ENCODE measurements around the gene FIG4. TPM values are rescaled to one million over a fixed set of nuclear protein-coding genes. Genes with fewer than 3 reads are reported as not detected.

FIG4 gene
- total RNA-seq, 1 donor from 2014 or later = 15.6 TPM

- H3K4me3 ChIP-seq (ENCODE audit: low read depth, low read length) = no peak overlapping the region
- no peaks in the 10 kb centered on the region for H3K27me3 ChIP-seq (ENCODE audit: control insufficient read depth, insufficient read depth, low read length)
- H3K36me3 ChIP-seq (ENCODE audit: control insufficient read depth, insufficient read depth, low read length) = no peaks in the 10 kb centered on the region
- DNase-seq (ENCODE audit: low read depth) = no peak
- no peak for TF ChIP-seq CTCF (IDR thresholded peaks at IDR 0.05; ENCODE audit: insufficient read depth, low read length, poor library complexity, severe bottlenecking)
Measured at GRCh38 chr6:109747221-109747620, 56.1 kb downstream of the FIG4 start.

- no peak for DNase-seq (ENCODE audit: low read depth)
- Histone ChIP-seq H3K4me3 (ENCODE audit: low read depth, low read length) (no peak overlapping the region), H3K36me3 (ENCODE audit: control insufficient read depth, insufficient read depth, low read length) (no peaks in the 10 kb centered on the region), H3K27me3 (ENCODE audit: control insufficient read depth, insufficient read depth, low read length) (no peaks in the 10 kb centered on the region)
- TF ChIP-seq CTCF (IDR thresholded peaks at IDR 0.05; ENCODE audit: insufficient read depth, low read length, poor library complexity, severe bottlenecking) = no peak
Measured at GRCh38 chr6:109759098-109759955, 68.2 kb downstream of the FIG4 start.

GRCh38 chr6:109760208-109760607, 69.1 kb downstream of the FIG4 start:
- DNase-seq (ENCODE audit: low read depth) = no peak
- Histone ChIP-seq H3K36me3 (ENCODE audit: control insufficient read depth, insufficient read depth, low read length) (no peaks in the 10 kb centered on the region), H3K4me3 (ENCODE audit: low read depth, low read length) (no peak overlapping the region), H3K27me3 (ENCODE audit: control insufficient read depth, insufficient read depth, low read length) (no peaks in the 10 kb centered on the region)
- TF ChIP-seq CTCF (IDR thresholded peaks at IDR 0.05; ENCODE audit: insufficient read depth, low read length, poor library complexity, severe bottlenecking) = no peak

- no peak for TF ChIP-seq CTCF (IDR thresholded peaks at IDR 0.05; ENCODE audit: insufficient read depth, low read length, poor library complexity, severe bottlenecking)
- peak; percentile 52 for DNase-seq (ENCODE audit: low read depth)
- Histone ChIP-seq H3K27me3 (ENCODE audit: control insufficient read depth, insufficient read depth, low read length) (no peaks in the 10 kb centered on the region), H3K4me3 (ENCODE audit: low read depth, low read length) (no peak overlapping the region), H3K36me3 (ENCODE audit: control insufficient read depth, insufficient read depth, low read length) (no peaks in the 10 kb centered on the region)
Measured at GRCh38 chr6:109762166-109762565, 71.1 kb downstream of the FIG4 start.

GRCh38 chr6:109762769-109763441, 71.8 kb downstream of the FIG4 start:
- Histone ChIP-seq H3K4me3 (ENCODE audit: low read depth, low read length) (no peak overlapping the region), H3K36me3 (ENCODE audit: control insufficient read depth, insufficient read depth, low read length) (no peaks in the 10 kb centered on the region), H3K27me3 (ENCODE audit: control insufficient read depth, insufficient read depth, low read length) (no peaks in the 10 kb centered on the region)
- no peak for TF ChIP-seq CTCF (IDR thresholded peaks at IDR 0.05; ENCODE audit: insufficient read depth, low read length, poor library complexity, severe bottlenecking)
- no peak for DNase-seq (ENCODE audit: low read depth)

Measured in kidney epithelial cell (primary cell).